Stimulated activated CD4-positive, alpha-beta T cell treated with anti-CD3 and anti-CD28 coated beads, Interleukin-1b, Interleukin-23, amount 100 ng/mL, for 1 hour (primary cell): ENCODE results near the gene WDR5B.

Experiments used
- DNase-seq, 2 donors: peaks; one replicate each; pipeline ENCODE4 v3.0.0-alpha.2; 2020; ENCODE audit warnings: low read depth in 2 of 2

Gene WDR5B

GRCh38 chr3:122409446-122409845 is 6.4 kb downstream of the WDR5B start:
- no peak for DNase-seq

- DNase-seq, result no peak
These were observed 7.9 kb downstream of the WDR5B start for GRCh38 chr3:122407946-122408345.

- DNase-seq, result no peak
These were observed 9.7 kb downstream of the WDR5B start for GRCh38 chr3:122406198-122406597.

GRCh38 chr3:122405015-122405414 is 10.8 kb downstream of the WDR5B start:
- DNase-seq, result no peak

- DNase-seq, result no peak
These were observed 12.4 kb downstream of the WDR5B start for GRCh38 chr3:122403489-122403888.

GRCh38 chr3:122398920-122399319 is 16.9 kb downstream of the WDR5B start:
- DNase-seq, result no peak

- no peak for DNase-seq
These were observed 18.7 kb downstream of the WDR5B start for GRCh38 chr3:122397201-122397600.

- no peak for DNase-seq
These were observed 19.4 kb downstream of the WDR5B start for GRCh38 chr3:122396511-122396910.

GRCh38 chr3:122395582-122395981 is 20.3 kb downstream of the WDR5B start:
- no peak for DNase-seq

- DNase-seq, result no peak
These were observed 21.7 kb downstream of the WDR5B start for GRCh38 chr3:122394173-122394572.

GRCh38 chr3:122392868-122393844 is 22.7 kb downstream of the WDR5B start:
- no peak for DNase-seq

GRCh38 chr3:122391681-122392446 is 24.0 kb downstream of the WDR5B start:
- no peak for DNase-seq

GRCh38 chr3:122390665-122391064 is 25.2 kb downstream of the WDR5B start:
- DNase-seq, result no peak

- DNase-seq, result no peak
These were observed 26.0 kb downstream of the WDR5B start for GRCh38 chr3:122389892-122390291.

- no peak for DNase-seq
These were observed 26.7 kb downstream of the WDR5B start for GRCh38 chr3:122389197-122389596.

- DNase-seq, result no peak
These were observed 28.2 kb downstream of the WDR5B start for GRCh38 chr3:122387709-122388108.

GRCh38 chr3:122383771-122384697 is 31.8 kb downstream of the WDR5B start, which contains the start of gene FAM162A:
FAM162A (plus strand) TSS chr3:122384182; CDS start chr3:122384266, 84 bp downstream.
- DNase-seq, result peak; percentile 83 to 86

- DNase-seq, result peak; percentile 47 to 72
These were observed 32.8 kb downstream of the WDR5B start, which contains the start of gene MIX23 for GRCh38 chr3:122382888-122383666. MIX23 (minus strand) TSS chr3:122383231; CDS start chr3:122383224, 7 bp downstream.

- no peak for DNase-seq
These were observed 37.9 kb downstream of the WDR5B start for GRCh38 chr3:122377975-122378374.

- DNase-seq, result no peak
These were observed 41.8 kb downstream of the WDR5B start for GRCh38 chr3:122374034-122374433.

- no peak for DNase-seq
These were observed 49.5 kb downstream of the WDR5B start for GRCh38 chr3:122366379-122366749.
